Measurements from ENCODE around the gene SNAI3. TPM values are rescaled to one million over a fixed set of nuclear protein-coding genes. Genes with fewer than 3 reads are reported as not detected.
"Not testable (repeated sequence)": the region's sequence is repeated elsewhere in the genome, so short reads cannot be mapped to it uniquely, and the experiment has no call there.

The SNAI3 gene
- polyA plus RNA-seq, 1 donor = 0.58 TPM

GRCh38 chr16:88669980-88670379 lies 16.3 kb downstream of the SNAI3 start:
- no peak for DNase-seq

GRCh38 chr16:88669493-88669892 lies 16.8 kb downstream of the SNAI3 start:
- DNase-seq = not testable (repeated sequence)

- no peak for DNase-seq
These were observed 18.8 kb downstream of the SNAI3 start for GRCh38 chr16:88667461-88667860.

GRCh38 chr16:88665570-88665969 lies 20.7 kb downstream of the SNAI3 start:
- DNase-seq = no peak

- no peak for DNase-seq
These were observed 21.2 kb downstream of the SNAI3 start for GRCh38 chr16:88665148-88665547.

- peak; percentile 96 for DNase-seq
These were observed 23.3 kb downstream of the SNAI3 start, which contains the start of gene MVD for GRCh38 chr16:88662843-88663606. Gene MVD, minus strand, starts transcription at chr16:88663091. Its CDS starts 11 bp downstream, at chr16:88663080.

GRCh38 chr16:88662222-88662842 lies 24.0 kb downstream of the SNAI3 start:
- DNase-seq = no peak

- no peak for DNase-seq
These were observed 24.8 kb downstream of the SNAI3 start for GRCh38 chr16:88661468-88661867.

GRCh38 chr16:88659160-88659559 lies 27.1 kb downstream of the SNAI3 start:
- no peak for DNase-seq

GRCh38 chr16:88658714-88659113 lies 27.6 kb downstream of the SNAI3 start:
- no peak for DNase-seq

- no peak for DNase-seq
These were observed 28.9 kb downstream of the SNAI3 start for GRCh38 chr16:88657371-88657770.

GRCh38 chr16:88656291-88656980 lies 29.9 kb downstream of the SNAI3 start:
- DNase-seq = no peak

GRCh38 chr16:88655733-88656281 lies 30.5 kb downstream of the SNAI3 start:
- DNase-seq = no peak

- DNase-seq = no peak
These were observed 31.1 kb downstream of the SNAI3 start for GRCh38 chr16:88655053-88655732.

GRCh38 chr16:88654363-88655052 lies 31.8 kb downstream of the SNAI3 start:
- DNase-seq = no peak

- DNase-seq = no peak
These were observed 32.5 kb downstream of the SNAI3 start for GRCh38 chr16:88653596-88654362.

GRCh38 chr16:88653101-88653500 lies 33.2 kb downstream of the SNAI3 start:
- DNase-seq = no peak

- no peak for DNase-seq
These were observed 33.6 kb downstream of the SNAI3 start for GRCh38 chr16:88652762-88653063.

- no peak for DNase-seq
These were observed 34.1 kb downstream of the SNAI3 start for GRCh38 chr16:88651989-88652761.

All from left kidney (tissue), 2 donors.